ENCODE data around the gene CTTNBP2NL. TPM values are rescaled to one million over a fixed set of nuclear protein-coding genes. Genes with fewer than 3 reads are reported as not detected.

CTTNBP2NL gene
- total and polyA plus RNA-seq, 4 donors = 1.7 to 4.4 (median 3.0) TPM

- WGBS = 44% methylated on average over 1 of the region's 1 CpG
- Histone ChIP-seq H3K27ac (ENCODE audit: low read depth in 1 of 2, low read length in 2 of 2) (no peak overlapping the region), H3K4me1 (ENCODE audit: control insufficient read depth in 4 of 4, insufficient read depth in 4 of 4, low read length in 3 of 4) (no peaks in the 10 kb centered on the region), H3K27me3 (ENCODE audit: control insufficient read depth in 4 of 4, insufficient read depth in 4 of 4, low read length in 3 of 4) (peaks cover 0 to 5% (median 1%) of the 10 kb centered on the region in 4 donors), H3K36me3 (ENCODE audit: control insufficient read depth in 4 of 4, insufficient read depth in 3 of 4, low read depth in 1 of 4, low read length in 3 of 4) (no peaks in the 10 kb centered on the region), H3K9me3 (ENCODE audit: control insufficient read depth in 4 of 4, low read length in 3 of 4) (no peaks in the 10 kb centered on the region), H3K9ac (ENCODE audit: low read depth in 1 of 2, low read length in 2 of 2) (no peak overlapping the region), H3K4me3 (ENCODE audit: low read depth in 1 of 3, low read length in 3 of 3) (no peak overlapping the region)
- DNase-seq (ENCODE audit: low spot score) = no peak
- TF ChIP-seq RAD21 (IDR thresholded peaks at IDR 0.05) (no peak), HNF4A (conservative IDR thresholded peaks at IDR 0.05) (no peak), MAX (IDR thresholded peaks at IDR 0.05) (no peak), NR2F2 (IDR thresholded peaks at IDR 0.05) (no peak), EGR1 (IDR thresholded peaks at IDR 0.05; ENCODE audit: low read depth in 2 of 2) (no peak), ATF3 (IDR thresholded peaks at IDR 0.05) (no peak), CTCF (IDR thresholded peaks at IDR 0.05; ENCODE audit: low read depth, low read length, missing input control) (no peak), HNF4G (IDR thresholded peaks at IDR 0.05) (no peak), YY1 (IDR thresholded peaks at IDR 0.05) (no peak)
Observed at GRCh38 chr1:112383759-112384370, 12.1 kb upstream of the CTTNBP2NL start.

- Histone ChIP-seq H3K4me3 (ENCODE audit: low read depth in 1 of 3, low read length in 3 of 3) (no peak overlapping the region), H3K27me3 (ENCODE audit: control insufficient read depth in 4 of 4, insufficient read depth in 4 of 4, low read length in 3 of 4) (peaks cover 0 to 3% (median 1%) of the 10 kb centered on the region in 4 donors), H3K9ac (ENCODE audit: low read depth in 1 of 2, low read length in 2 of 2) (no peak overlapping the region), H3K27ac (ENCODE audit: low read depth in 1 of 2, low read length in 2 of 2) (no peak overlapping the region), H3K36me3 (ENCODE audit: control insufficient read depth in 4 of 4, insufficient read depth in 3 of 4, low read depth in 1 of 4, low read length in 3 of 4) (no peaks in the 10 kb centered on the region), H3K4me1 (ENCODE audit: control insufficient read depth in 4 of 4, insufficient read depth in 4 of 4, low read length in 3 of 4) (peaks cover 0 to 4% (median 1%) of the 10 kb centered on the region in 4 donors), H3K9me3 (ENCODE audit: control insufficient read depth in 4 of 4, low read length in 3 of 4) (no peaks in the 10 kb centered on the region)
- no peak for DNase-seq (ENCODE audit: low spot score)
- no peak for TF ChIP-seq YY1 (IDR thresholded peaks at IDR 0.05)
- WGBS = 90% methylated on average over 14 of the region's 14 CpGs
Observed at GRCh38 chr1:112386024-112386723, 9.8 kb upstream of the CTTNBP2NL start.

- Histone ChIP-seq H3K36me3 (ENCODE audit: control insufficient read depth in 4 of 4, insufficient read depth in 3 of 4, low read depth in 1 of 4, low read length in 3 of 4) (no peaks in the 10 kb centered on the region), H3K9ac (ENCODE audit: low read depth in 1 of 2, low read length in 2 of 2) (no peak overlapping the region), H3K27ac (ENCODE audit: low read depth in 1 of 2, low read length in 2 of 2) (no peak overlapping the region), H3K27me3 (ENCODE audit: control insufficient read depth in 4 of 4, insufficient read depth in 4 of 4, low read length in 3 of 4) (peaks cover 0 to 3% (median 1%) of the 10 kb centered on the region in 4 donors), H3K9me3 (ENCODE audit: control insufficient read depth in 4 of 4, low read length in 3 of 4) (no peaks in the 10 kb centered on the region), H3K4me3 (ENCODE audit: low read depth in 1 of 3, low read length in 3 of 3) (no peak overlapping the region), H3K4me1 (ENCODE audit: control insufficient read depth in 4 of 4, insufficient read depth in 4 of 4, low read length in 3 of 4) (peaks cover 0 to 5% (median 1%) of the 10 kb centered on the region in 4 donors)
- 45% methylated on average over 2 of the region's 2 CpGs for WGBS
- no peak for DNase-seq (ENCODE audit: low spot score)
- TF ChIP-seq ATF3 (IDR thresholded peaks at IDR 0.05) (no peak), YY1 (IDR thresholded peaks at IDR 0.05) (no peak), NR2F2 (IDR thresholded peaks at IDR 0.05) (no peak), HNF4G (IDR thresholded peaks at IDR 0.05) (no peak), REST (IDR thresholded peaks at IDR 0.05) (no peak), GABPA (IDR thresholded peaks at IDR 0.05 in 1 of 2, conservative IDR thresholded peaks at IDR 0.05 in 1 of 2) (no peak), JUND (IDR thresholded peaks at IDR 0.05) (no peak), TAF1 (conservative IDR thresholded peaks at IDR 0.05) (no peak), FOXA1 (IDR thresholded peaks at IDR 0.05) (no peak), MAX (IDR thresholded peaks at IDR 0.05) (no peak), RAD21 (IDR thresholded peaks at IDR 0.05) (no peak), CTCF (IDR thresholded peaks at IDR 0.05; ENCODE audit: low read depth, low read length, missing input control) (no peak), SP1 (IDR thresholded peaks at IDR 0.05) (no peak), FOXA2 (IDR thresholded peaks at IDR 0.05) (no peak), EGR1 (IDR thresholded peaks at IDR 0.05; ENCODE audit: low read depth in 2 of 2) (no peak)
Observed at GRCh38 chr1:112386731-112387346, 9.2 kb upstream of the CTTNBP2NL start.
